HFFc6 (cell line): ENCODE results near the gene NDUFS8. TPM values are rescaled to one million over a fixed set of nuclear protein-coding genes. Genes with fewer than 3 reads are reported as not detected.

Experiments
- DNase-seq: peaks from one replicate; pipeline ENCODE4 v3.0.0-alpha.2; 2018
- H3K27ac Mint-ChIP-seq: 2 replicates; pipeline ENCODE4 v1.8.0; 2020; ENCODE audit warnings: mild to moderate bottlenecking, mixed read lengths
- H3K27me3 Mint-ChIP-seq: 2 replicates; pipeline ENCODE4 v1.8.0; 2021; ENCODE audit warnings: mild to moderate bottlenecking, moderate library complexity, mixed read lengths; ENCODE audit not compliant: insufficient read depth
- H3K36me3 Mint-ChIP-seq: 2 replicates; pipeline ENCODE4 v1.8.0; 2021; ENCODE audit warnings: low read depth, mixed read lengths
- H3K4me1 Mint-ChIP-seq: 2 replicates; pipeline ENCODE4 v1.8.0; 2020; ENCODE audit warnings: low read depth, mixed read lengths
- H3K4me3 Mint-ChIP-seq: 2 replicates; pipeline ENCODE4 v1.8.0; 2020; ENCODE audit warnings: mild to moderate bottlenecking, moderate library complexity, mixed read lengths
- H3K9me3 Mint-ChIP-seq: 2 replicates; pipeline ENCODE4 v1.8.0; 2020; ENCODE audit warnings: mild to moderate bottlenecking, mixed read lengths
- CTCF ChIP-seq: fragments of 200-600 bp; sonication (generic); IDR thresholded peaks from 2 replicates; pipeline ENCODE4 v1.5.0; 2021; ENCODE audit warnings: antibody characterized with exemption, mild to moderate bottlenecking
- total RNA-seq, 6 experiments: library from RNA; stranded (reverse); fragmentation: NEBNext Ultra II Directional; extraction: Animal tissue kit (Norgen Biotek cat#: 25700); gene quantifications; 2 replicates in 1 of 6; 3 replicates in 5 of 6; pipeline ENCODE4 v1.2.3, GENCODE V29; 2021

Gene NDUFS8
- total RNA-seq, 6 experiments from 2014 or later = 221 to 236 (median 223) TPM

GRCh38 chr11:68025047-68025446 lies 5.4 kb upstream of the NDUFS8 start:
- Mint-ChIP-seq H3K27me3 (peaks cover 9% of the 10 kb centered on the region), H3K4me1 (peaks cover 50% of the 10 kb centered on the region), H3K36me3 (peaks cover 36% of the 10 kb centered on the region), H3K27ac (peak overlapping the region; percentile 11; the same call in 1 of the 2 replicates), H3K9me3 (no peaks in the 10 kb centered on the region), H3K4me3 (no peak overlapping the region)
- no peak for DNase-seq
- TF ChIP-seq CTCF = no peak; the same call in 1 of the 2 replicates

- Mint-ChIP-seq H3K4me3 (no peak overlapping the region), H3K27ac (peak overlapping the region; percentile 91), H3K4me1 (peaks cover 48% of the 10 kb centered on the region)
Observed at GRCh38 chr11:68026391-68027105, 3.9 kb upstream of the NDUFS8 start.

GRCh38 chr11:68027667-68028066 lies 2.8 kb upstream of the NDUFS8 start:
- DNase-seq = no peak
- peak overlapping the region; percentile 91 for H3K27ac Mint-ChIP-seq
- no peaks in the 10 kb centered on the region for H3K9me3 Mint-ChIP-seq
- no peak for TF ChIP-seq CTCF
- peak overlapping the region; percentile 91 for H3K4me3 Mint-ChIP-seq
- H3K4me1 Mint-ChIP-seq = peaks cover 53% of the 10 kb centered on the region
- H3K36me3 Mint-ChIP-seq = peaks cover 41% of the 10 kb centered on the region
- H3K27me3 Mint-ChIP-seq = peaks cover 4% of the 10 kb centered on the region

More at GRCh38 chr11:68026391-68027105, 3.9 kb upstream of the NDUFS8 start:
- peaks cover 37% of the 10 kb centered on the region for H3K36me3 Mint-ChIP-seq
- no peaks in the 10 kb centered on the region for H3K9me3 Mint-ChIP-seq
- peaks cover 4% of the 10 kb centered on the region for H3K27me3 Mint-ChIP-seq
- TF ChIP-seq CTCF = no peak
- DNase-seq = no peak

- DNase-seq = no peak
- Mint-ChIP-seq H3K36me3 (peaks cover 39% of the 10 kb centered on the region), H3K27ac (peak overlapping the region; percentile 91), H3K27me3 (peaks cover 4% of the 10 kb centered on the region), H3K4me1 (peaks cover 55% of the 10 kb centered on the region), H3K4me3 (peak overlapping the region; percentile 91), H3K9me3 (no peaks in the 10 kb centered on the region)
- no peak for TF ChIP-seq CTCF
Observed at GRCh38 chr11:68028802-68029545, 1.5 kb upstream of the NDUFS8 start.

- no peak for TF ChIP-seq CTCF
- peaks cover 48% of the 10 kb centered on the region for H3K4me1 Mint-ChIP-seq
- H3K36me3 Mint-ChIP-seq = peaks cover 18% of the 10 kb centered on the region
- peak overlapping the region; percentile 91 for H3K4me3 Mint-ChIP-seq
- peak overlapping the region; percentile 91 for H3K27ac Mint-ChIP-seq
- no peaks in the 10 kb centered on the region for H3K9me3 Mint-ChIP-seq
- peaks cover 4% of the 10 kb centered on the region; the same call in 1 of the 2 replicates for H3K27me3 Mint-ChIP-seq
- no peak for DNase-seq
Observed at GRCh38 chr11:68031144-68031464, 623 bp downstream of the NDUFS8 start.
